ENCODE results near the gene PCCB. TPM values are rescaled to one million over a fixed set of nuclear protein-coding genes. Genes with fewer than 3 reads are reported as not detected.

The PCCB gene
- polyA plus RNA-seq, 1 donor from 2014 or later: 18.3 TPM

GRCh38 chr3:136291302-136291701 is 41.2 kb downstream of the PCCB start:
- peaks cover 4% of the 10 kb centered on the region for H3K36me3 ChIP-seq (ENCODE audit: insufficient read depth, low read length)
- H3K9me3 ChIP-seq (ENCODE audit: low read length): no peaks in the 10 kb centered on the region
- H3K27ac ChIP-seq (ENCODE audit: low read length): no peak overlapping the region
- H2AFZ ChIP-seq (ENCODE audit: low read depth, low read length): no peak overlapping the region
- H3K9ac ChIP-seq (ENCODE audit: low read length): no peak overlapping the region
- H3K4me2 ChIP-seq (ENCODE audit: low read length): no peak overlapping the region
- H3K9me2 ChIP-seq (ENCODE audit: insufficient read depth, low read length): no peaks in the 10 kb centered on the region
- H3F3A ChIP-seq (ENCODE audit: insufficient read depth, low read length, poor library complexity, severe bottlenecking): no peaks in the 10 kb centered on the region
- no peaks in the 10 kb centered on the region for H3K79me2 ChIP-seq (replicated peaks; ENCODE audit: insufficient read depth, low read length)
- H3K4me3 ChIP-seq (ENCODE audit: low read length): no peak overlapping the region
- H4K20me1 ChIP-seq (ENCODE audit: insufficient read depth): no peaks in the 10 kb centered on the region
- H3K27me3 ChIP-seq (ENCODE audit: insufficient read depth, low read depth, low read length): no peaks in the 10 kb centered on the region
- TF ChIP-seq RAD21 (conservative IDR thresholded peaks at IDR 0.05): no peak
- no peak for TF ChIP-seq EZH2 (IDR thresholded peaks at IDR 0.05; ENCODE audit: borderline replicate concordance, insufficient read depth, low read length, poor library complexity, severe bottlenecking)
- no peak for TF ChIP-seq POLR2AphosphoS5 (IDR thresholded peaks at IDR 0.05)
- no peak for TF ChIP-seq EP300 (conservative IDR thresholded peaks at IDR 0.05; ENCODE audit: poor library complexity, severe bottlenecking)
- TF ChIP-seq MXI1 (conservative IDR thresholded peaks at IDR 0.05; ENCODE audit: poor library complexity, severe bottlenecking): no peak
- no peak for TF ChIP-seq SMC3 (conservative IDR thresholded peaks at IDR 0.05; ENCODE audit: poor library complexity)
- TF ChIP-seq, protein P1, sequence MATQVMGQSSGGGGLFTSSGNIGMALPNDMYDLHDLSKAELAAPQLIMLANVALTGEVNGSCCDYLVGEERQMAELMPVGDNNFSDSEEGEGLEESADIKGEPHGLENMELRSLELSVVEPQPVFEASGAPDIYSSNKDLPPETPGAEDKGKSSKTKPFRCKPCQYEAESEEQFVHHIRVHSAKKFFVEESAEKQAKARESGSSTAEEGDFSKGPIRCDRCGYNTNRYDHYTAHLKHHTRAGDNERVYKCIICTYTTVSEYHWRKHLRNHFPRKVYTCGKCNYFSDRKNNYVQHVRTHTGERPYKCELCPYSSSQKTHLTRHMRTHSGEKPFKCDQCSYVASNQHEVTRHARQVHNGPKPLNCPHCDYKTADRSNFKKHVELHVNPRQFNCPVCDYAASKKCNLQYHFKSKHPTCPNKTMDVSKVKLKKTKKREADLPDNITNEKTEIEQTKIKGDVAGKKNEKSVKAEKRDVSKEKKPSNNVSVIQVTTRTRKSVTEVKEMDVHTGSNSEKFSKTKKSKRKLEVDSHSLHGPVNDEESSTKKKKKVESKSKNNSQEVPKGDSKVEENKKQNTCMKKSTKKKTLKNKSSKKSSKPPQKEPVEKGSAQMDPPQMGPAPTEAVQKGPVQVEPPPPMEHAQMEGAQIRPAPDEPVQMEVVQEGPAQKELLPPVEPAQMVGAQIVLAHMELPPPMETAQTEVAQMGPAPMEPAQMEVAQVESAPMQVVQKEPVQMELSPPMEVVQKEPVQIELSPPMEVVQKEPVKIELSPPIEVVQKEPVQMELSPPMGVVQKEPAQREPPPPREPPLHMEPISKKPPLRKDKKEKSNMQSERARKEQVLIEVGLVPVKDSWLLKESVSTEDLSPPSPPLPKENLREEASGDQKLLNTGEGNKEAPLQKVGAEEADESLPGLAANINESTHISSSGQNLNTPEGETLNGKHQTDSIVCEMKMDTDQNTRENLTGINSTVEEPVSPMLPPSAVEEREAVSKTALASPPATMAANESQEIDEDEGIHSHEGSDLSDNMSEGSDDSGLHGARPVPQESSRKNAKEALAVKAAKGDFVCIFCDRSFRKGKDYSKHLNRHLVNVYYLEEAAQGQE (IDR thresholded peaks at IDR 0.05; ENCODE audit: borderline replicate concordance): no peak
- no peak for TF ChIP-seq CTCF (IDR thresholded peaks at IDR 0.05; ENCODE audit: poor library complexity, severe bottlenecking)
- TF ChIP-seq TAF1 (IDR thresholded peaks at IDR 0.05; ENCODE audit: low read depth): no peak

- Histone ChIP-seq H3K4me2 (ENCODE audit: low read length) (no peak overlapping the region), H3K27ac (ENCODE audit: low read length) (no peak overlapping the region), H3K36me3 (ENCODE audit: insufficient read depth, low read length) (peaks cover 3% of the 10 kb centered on the region), H3K9me3 (ENCODE audit: low read length) (no peaks in the 10 kb centered on the region), H3K79me2 (replicated peaks; ENCODE audit: insufficient read depth, low read length) (no peaks in the 10 kb centered on the region), H3K9me2 (ENCODE audit: insufficient read depth, low read length) (no peaks in the 10 kb centered on the region), H3K4me3 (ENCODE audit: low read length) (no peak overlapping the region), H3F3A (ENCODE audit: insufficient read depth, low read length, poor library complexity, severe bottlenecking) (no peaks in the 10 kb centered on the region), H3K9ac (ENCODE audit: low read length) (no peak overlapping the region), H2AFZ (ENCODE audit: low read depth, low read length) (no peak overlapping the region), H4K20me1 (ENCODE audit: insufficient read depth) (no peaks in the 10 kb centered on the region), H3K27me3 (ENCODE audit: insufficient read depth, low read depth, low read length) (no peaks in the 10 kb centered on the region)
- TF ChIP-seq MXI1 (conservative IDR thresholded peaks at IDR 0.05; ENCODE audit: poor library complexity, severe bottlenecking) (no peak), POLR2AphosphoS5 (IDR thresholded peaks at IDR 0.05) (no peak), EP300 (conservative IDR thresholded peaks at IDR 0.05; ENCODE audit: poor library complexity, severe bottlenecking) (no peak), EZH2 (IDR thresholded peaks at IDR 0.05; ENCODE audit: borderline replicate concordance, insufficient read depth, low read length, poor library complexity, severe bottlenecking) (no peak), SMC3 (conservative IDR thresholded peaks at IDR 0.05; ENCODE audit: poor library complexity) (no peak), CTCF (IDR thresholded peaks at IDR 0.05; ENCODE audit: poor library complexity, severe bottlenecking) (no peak), TAF1 (IDR thresholded peaks at IDR 0.05; ENCODE audit: low read depth) (no peak), RAD21 (conservative IDR thresholded peaks at IDR 0.05) (no peak)
- TF ChIP-seq, protein P1 (IDR thresholded peaks at IDR 0.05; ENCODE audit: borderline replicate concordance): no peak
Measured at GRCh38 chr3:136292500-136292899, 42.4 kb downstream of the PCCB start.
